OCI-LY3 (cell line): Measurements from ENCODE around the gene NDUFS7.

ENCODE experiments used
- CTCF ChIP-seq: fragments of 200-600, 300-600 bp; sonication (generic); IDR thresholded peaks from 2 replicates; pipeline ENCODE4 v1.5.1; 2014; ENCODE audit warnings: antibody characterized with exemption, low read length, low read depth
- EZH2phosphoT487 ChIP-seq: fragments of 200-600 bp; shearing (Covaris generic); IDR thresholded peaks from 2 replicates; pipeline ENCODE4 v1.6.1; 2018; ENCODE audit warnings: antibody characterized with exemption, mixed run types, low read depth

- peak; percentile 33 for TF ChIP-seq CTCF
- TF ChIP-seq EZH2phosphoT487 = no peak
Measured at GRCh38 chr19:1383017-1383311, 743 bp upstream of the NDUFS7 start.
